GM12865 (cell line): ENCODE results near the gene ORM2.

Experiments used
- DNase-seq: peaks from one replicate; pipeline ENCODE4 v3.0.0; 2010; ENCODE audit warnings: low read depth
- H3K4me3 ChIP-seq: 2 replicates; pipeline ENCODE4 v1.5.1; 2011; ENCODE audit warnings: mild to moderate bottlenecking, low read depth, low read length, control low read depth
- CTCF ChIP-seq: IDR thresholded peaks from 2 replicates; pipeline ENCODE4 v1.5.1; 2011; ENCODE audit warnings: low read length, control low read depth, low read depth, inconsistent platforms; ENCODE audit not compliant: insufficient read depth; ENCODE audit errors: missing control alignments

The ORM2 gene

GRCh38 chr9:114284316-114285060 is 45.2 kb upstream of the ORM2 start:
- no peak for DNase-seq
- no peak overlapping the region for H3K4me3 ChIP-seq

GRCh38 chr9:114285166-114285867 is 44.4 kb upstream of the ORM2 start:
- H3K4me3 ChIP-seq: no peak overlapping the region
- no peak for TF ChIP-seq CTCF
- DNase-seq: no peak

More at GRCh38 chr9:114284316-114285060, 45.2 kb upstream of the ORM2 start:
- TF ChIP-seq CTCF: no peak

- TF ChIP-seq CTCF: no peak
- no peak overlapping the region for H3K4me3 ChIP-seq
- no peak for DNase-seq
These were observed 43.5 kb upstream of the ORM2 start for GRCh38 chr9:114286146-114286679.

- no peak for TF ChIP-seq CTCF
- no peak for DNase-seq
- no peak overlapping the region for H3K4me3 ChIP-seq
These were observed 42.5 kb upstream of the ORM2 start for GRCh38 chr9:114287001-114287762.

GRCh38 chr9:114287763-114288192 is 41.9 kb upstream of the ORM2 start:
- no peak overlapping the region for H3K4me3 ChIP-seq
- DNase-seq: no peak

More at GRCh38 chr9:114287763-114288192, 41.9 kb upstream of the ORM2 start:
- no peak for TF ChIP-seq CTCF
